Right lobe of liver (tissue), 6 donors: Measurements from ENCODE around the gene VWDE. TPM values are rescaled to one million over a fixed set of nuclear protein-coding genes. Genes with fewer than 3 reads are reported as not detected.
A peak's percentile ranks its signal among the peaks of the same experiment; 100 is the strongest.

Experiments used
- ATAC-seq, 4 donors: fragments of 200-7000 bp; cut with Tn5 transposase; one replicate each; pipeline ENCODE4 v1.9.1; 2020; ENCODE audit warnings: mild to moderate bottlenecking in 4 of 4, moderate library complexity in 4 of 4
- DNase-seq, 3 donors: peaks; one replicate each; pipeline ENCODE4 v3.0.0-alpha.2; 2020
- H3K27ac ChIP-seq, 3 donors: fragments of 200-600 bp; one replicate each; pipeline ENCODE4 v1.8.0; 2022
- H3K27me3 ChIP-seq, 2 donors: fragments of 200-600 bp; one replicate each; pipeline ENCODE4 v1.8.0; 2022
- H3K36me3 ChIP-seq, 4 donors: fragments of 200-600 bp; sonication (generic) in 1 of 4; one replicate each; pipeline versions ENCODE4 v1.5.1 to v1.8.0; 2017 to 2022; ENCODE audit warnings: control low read depth in 1 of 4
- H3K4me1 ChIP-seq, 4 donors: fragments of 200-600 bp; sonication (generic) in 1 of 4; one replicate each; pipeline versions ENCODE4 v1.5.1 to v1.8.0; 2017 to 2022; ENCODE audit warnings: control low read depth in 1 of 4
- H3K4me3 ChIP-seq, 3 donors: fragments of 200-600 bp; one replicate each; pipeline ENCODE4 v1.8.0; 2022
- H3K9me3 ChIP-seq, 4 donors: fragments of 200-600 bp; sonication (generic) in 1 of 4; one replicate each; pipeline versions ENCODE4 v1.5.1 to v1.8.0; 2017 to 2022; ENCODE audit warnings: control low read depth in 1 of 4
- POLR2A ChIP-seq: fragments of 450-650 bp; IDR thresholded peaks from one replicate; pipeline ENCODE4 v1.6.1; 2017; ENCODE audit warnings: antibody characterized with exemption, mild to moderate bottlenecking
- WGBS: methylation state at CpG from one replicate; pipeline ENCODE4 v1.1.6; 2018; ENCODE audit warnings: low coverage, low lambda C conversion rate; ENCODE audit not compliant: insufficient coverage; ENCODE audit errors: missing lambda C conversion rate; 5-methylcytosine and 5-hydroxymethylcytosine counted together
- intact Hi-C, 2 donors: fragments of 100-400 bp; cut with DNase I; formaldehyde crosslinking; loops; one replicate each; pipeline versions ENCODE4 v1.11.2 to v1.14.1; 2022
- total RNA-seq, 6 experiments: library from RNA; depleted of rRNA in 2 of 6; stranded (reverse); fragments of >200 nt in 2 of 6; fragmentation: NEBNext Ultra II Directional in 3 of 6; extraction: Animal tissue kit (Norgen Biotek cat#: 25700) in 3 of 6; gene quantifications; one replicate each; pipeline versions ENCODE4 v1.1.0 to v1.2.4, GENCODE V29; 2016 to 2023
- TF ChIP-seq, protein P1 (sequence below), 4 donors: fragments of 200-600 bp in 3 of 4; fragments of 450-650 bp in 1 of 4; IDR thresholded peaks; one replicate each; pipeline versions ENCODE4 v1.5.1 to v1.8.0; 2016 to 2022; ENCODE audit warnings: antibody characterized with exemption in 4 of 4, mild to moderate bottlenecking in 2 of 4
- donor health status: DM: no; HTN: yes; CAD: no.
- donor health status: DM: no; HTN: no; CAD: no.
- donor health status: DM: no; HTN: no; CAD: no.
- donor health status: DM: no; HTN: yes; CAD: no.
- donor health status: DM: no; HTN: yes; CAD: no.

Gene VWDE
- total RNA-seq, 6 experiments from 2014 or later, result 0.24 to 0.42 (median 0.38) TPM; not detected in 3

DNA sequence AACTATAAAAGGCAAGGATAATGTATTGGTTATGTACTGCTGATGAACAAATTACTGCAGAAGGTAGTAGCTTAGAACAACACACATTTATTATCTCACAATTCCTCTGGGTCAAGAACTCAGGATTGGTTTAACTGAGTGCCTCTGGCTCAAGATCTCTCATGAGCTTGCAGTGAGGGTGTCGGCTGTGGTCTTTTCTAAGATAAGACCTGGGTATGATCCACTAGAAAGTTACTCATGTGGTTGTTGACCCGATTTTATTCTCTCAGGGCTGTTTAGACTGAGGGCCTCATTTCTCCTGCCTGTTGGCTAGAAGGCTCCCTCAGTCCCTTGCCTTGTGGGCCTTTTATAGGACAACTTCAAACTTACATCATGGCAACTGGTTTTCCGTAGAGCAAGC, 86.7 kb downstream of the VWDE start:
- no peak for TF ChIP-seq POLR2A
- TF ChIP-seq, protein P1, sequence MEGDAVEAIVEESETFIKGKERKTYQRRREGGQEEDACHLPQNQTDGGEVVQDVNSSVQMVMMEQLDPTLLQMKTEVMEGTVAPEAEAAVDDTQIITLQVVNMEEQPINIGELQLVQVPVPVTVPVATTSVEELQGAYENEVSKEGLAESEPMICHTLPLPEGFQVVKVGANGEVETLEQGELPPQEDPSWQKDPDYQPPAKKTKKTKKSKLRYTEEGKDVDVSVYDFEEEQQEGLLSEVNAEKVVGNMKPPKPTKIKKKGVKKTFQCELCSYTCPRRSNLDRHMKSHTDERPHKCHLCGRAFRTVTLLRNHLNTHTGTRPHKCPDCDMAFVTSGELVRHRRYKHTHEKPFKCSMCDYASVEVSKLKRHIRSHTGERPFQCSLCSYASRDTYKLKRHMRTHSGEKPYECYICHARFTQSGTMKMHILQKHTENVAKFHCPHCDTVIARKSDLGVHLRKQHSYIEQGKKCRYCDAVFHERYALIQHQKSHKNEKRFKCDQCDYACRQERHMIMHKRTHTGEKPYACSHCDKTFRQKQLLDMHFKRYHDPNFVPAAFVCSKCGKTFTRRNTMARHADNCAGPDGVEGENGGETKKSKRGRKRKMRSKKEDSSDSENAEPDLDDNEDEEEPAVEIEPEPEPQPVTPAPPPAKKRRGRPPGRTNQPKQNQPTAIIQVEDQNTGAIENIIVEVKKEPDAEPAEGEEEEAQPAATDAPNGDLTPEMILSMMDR (IDR thresholded peaks at IDR 0.05), result no peak
- no peak overlapping the region for H3K27ac ChIP-seq
- no peaks in the 10 kb centered on the region for H3K27me3 ChIP-seq
- DNase-seq (no peak), ATAC-seq (no peak)
- intact Hi-C loops, result loop anchor here in 1 of 2 donors (5.0 kb wide), 1 partner anchor 240 kb away; no protein-coding TSS in a partner anchor
- no peaks in the 10 kb centered on the region for H3K36me3 ChIP-seq
- H3K4me1 ChIP-seq, result no peaks in the 10 kb centered on the region
- H3K4me3 ChIP-seq, result no peak overlapping the region
- H3K9me3 ChIP-seq, result no peaks in the 10 kb centered on the region
- WGBS, result 73% methylated on average over 3 of the region's 3 CpGs

DNA sequence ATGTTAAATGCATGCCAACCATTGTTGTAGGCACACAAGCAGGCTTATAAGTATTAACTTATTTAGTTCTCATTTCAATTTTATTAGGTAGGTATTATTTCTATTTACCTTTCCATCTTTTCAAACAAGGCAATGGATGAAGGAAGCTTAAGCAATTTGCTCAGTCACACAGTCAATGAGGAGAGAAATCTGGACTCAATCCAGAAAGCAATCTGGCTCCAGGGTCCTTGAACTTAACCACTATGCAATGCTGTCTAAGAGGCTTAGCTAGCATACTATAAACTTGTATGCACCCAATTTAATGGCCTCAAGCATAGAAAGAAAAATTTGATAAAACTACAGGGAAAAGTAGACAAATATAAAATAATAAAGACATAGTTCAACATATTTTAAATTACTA, 88.6 kb downstream of the VWDE start:
- no peak overlapping the region for H3K27ac ChIP-seq
- H3K4me3 ChIP-seq, result no peak overlapping the region
- no peak for TF ChIP-seq POLR2A
- TF ChIP-seq, protein P1 (IDR thresholded peaks at IDR 0.05), result no peak
- H3K27me3 ChIP-seq, result no peaks in the 10 kb centered on the region
- intact Hi-C loops, result loop anchor here in 1 of 2 donors (5.0 kb wide), 1 partner anchor 238 kb away; no protein-coding TSS in a partner anchor
- no peak for DNase-seq
- peak in 1 of 4 donors; percentile 36 for ATAC-seq
- H3K36me3 ChIP-seq, result no peaks in the 10 kb centered on the region
- no peaks in the 10 kb centered on the region for H3K4me1 ChIP-seq
- no peaks in the 10 kb centered on the region for H3K9me3 ChIP-seq

DNA sequence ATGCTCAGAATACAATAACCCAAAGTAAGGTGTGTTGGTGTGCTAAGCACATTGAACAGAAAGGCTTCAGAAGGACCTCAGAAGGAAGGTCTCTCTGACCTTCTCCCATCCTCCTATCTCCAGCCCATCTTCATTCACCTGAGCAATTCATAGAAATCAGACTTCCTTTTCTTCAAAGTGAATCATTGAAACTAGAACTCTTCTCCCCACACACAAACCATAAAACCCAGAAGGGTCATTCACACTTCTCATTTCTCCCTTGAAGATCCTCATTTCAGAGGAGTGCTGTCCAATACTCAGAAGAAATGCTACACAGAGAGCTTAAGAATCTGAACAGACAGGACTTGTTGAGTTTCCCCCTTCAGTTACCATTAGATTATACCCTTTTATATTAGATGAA, 89.5 kb downstream of the VWDE start:
- intact Hi-C loops, result no loop called here
- DNase-seq (no peak), ATAC-seq (peak in 1 of 4 donors; percentile 28)
- no peaks in the 10 kb centered on the region for H3K4me1 ChIP-seq
- TF ChIP-seq POLR2A, result no peak
- TF ChIP-seq, protein P1 (IDR thresholded peaks at IDR 0.05), result no peak
- H3K27ac ChIP-seq, result no peak overlapping the region
- H3K36me3 ChIP-seq, result no peaks in the 10 kb centered on the region
- H3K4me3 ChIP-seq, result no peak overlapping the region
- no peaks in the 10 kb centered on the region for H3K27me3 ChIP-seq
- no peaks in the 10 kb centered on the region for H3K9me3 ChIP-seq

DNA sequence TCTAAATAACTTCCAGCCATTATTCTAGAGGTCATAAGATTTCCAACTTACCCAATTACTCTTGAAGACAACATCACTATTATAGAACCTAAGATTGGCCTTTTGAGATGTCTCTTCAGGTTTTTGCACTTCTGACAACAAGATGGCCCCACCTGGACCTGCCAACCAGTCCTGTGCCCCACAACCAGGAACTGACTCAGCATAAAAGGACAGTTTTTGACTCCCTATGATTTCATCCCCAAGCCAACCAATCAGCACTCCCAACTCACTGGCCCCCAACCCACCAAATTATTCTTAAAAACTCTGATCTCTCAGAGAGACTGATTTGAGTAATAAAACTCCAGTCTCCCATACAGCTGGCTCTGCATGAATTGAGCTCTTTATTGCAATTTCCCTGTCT, 98.2 kb downstream of the VWDE start:
- TF ChIP-seq POLR2A, result no peak
- TF ChIP-seq, protein P1 (IDR thresholded peaks at IDR 0.05), result no peak
- Histone ChIP-seq H3K27me3 (no peaks in the 10 kb centered on the region), H3K4me3 (no peak overlapping the region), H3K9me3 (no peaks in the 10 kb centered on the region), H3K27ac (no peak overlapping the region), H3K4me1 (no peaks in the 10 kb centered on the region), H3K36me3 (no peaks in the 10 kb centered on the region)
- no peak for DNase-seq
- ATAC-seq, result no peak
- intact Hi-C loops, result no loop called here

DNA sequence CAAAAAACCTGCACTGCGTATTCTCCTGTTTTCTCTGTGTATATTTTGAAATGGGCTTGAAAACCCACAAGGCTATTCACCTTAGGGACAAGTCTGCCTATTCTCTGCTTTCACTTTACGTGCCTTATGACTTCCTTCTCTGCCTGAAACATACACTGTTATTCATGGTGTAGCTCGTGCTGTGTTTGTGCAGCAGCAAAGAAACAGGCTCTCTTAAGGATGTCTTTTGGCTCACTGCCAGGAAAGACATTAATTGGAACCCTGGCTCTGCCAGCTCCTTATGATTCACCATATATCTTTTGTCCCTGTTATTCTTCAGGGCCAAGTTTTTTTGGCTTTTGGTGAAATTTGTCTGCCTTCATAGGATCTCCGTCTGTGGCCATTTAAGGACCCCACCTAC, 100.2 kb downstream of the VWDE start:
- ATAC-seq, result no peak
- TF ChIP-seq, protein P1 (IDR thresholded peaks at IDR 0.05), result no peak
- no peak for TF ChIP-seq POLR2A
- no peak for DNase-seq
- intact Hi-C loops, result no loop called here
- Histone ChIP-seq H3K36me3 (no peaks in the 10 kb centered on the region), H3K4me1 (no peaks in the 10 kb centered on the region), H3K4me3 (no peak overlapping the region), H3K9me3 (no peaks in the 10 kb centered on the region), H3K27me3 (no peaks in the 10 kb centered on the region), H3K27ac (no peak overlapping the region)
- WGBS, result 59% methylated on average over 4 of the region's 4 CpGs
